ENCODE results near the gene GAS2L3.
A peak's percentile ranks its signal among the peaks of the same experiment; 100 is the strongest.

Gene GAS2L3

DNA sequence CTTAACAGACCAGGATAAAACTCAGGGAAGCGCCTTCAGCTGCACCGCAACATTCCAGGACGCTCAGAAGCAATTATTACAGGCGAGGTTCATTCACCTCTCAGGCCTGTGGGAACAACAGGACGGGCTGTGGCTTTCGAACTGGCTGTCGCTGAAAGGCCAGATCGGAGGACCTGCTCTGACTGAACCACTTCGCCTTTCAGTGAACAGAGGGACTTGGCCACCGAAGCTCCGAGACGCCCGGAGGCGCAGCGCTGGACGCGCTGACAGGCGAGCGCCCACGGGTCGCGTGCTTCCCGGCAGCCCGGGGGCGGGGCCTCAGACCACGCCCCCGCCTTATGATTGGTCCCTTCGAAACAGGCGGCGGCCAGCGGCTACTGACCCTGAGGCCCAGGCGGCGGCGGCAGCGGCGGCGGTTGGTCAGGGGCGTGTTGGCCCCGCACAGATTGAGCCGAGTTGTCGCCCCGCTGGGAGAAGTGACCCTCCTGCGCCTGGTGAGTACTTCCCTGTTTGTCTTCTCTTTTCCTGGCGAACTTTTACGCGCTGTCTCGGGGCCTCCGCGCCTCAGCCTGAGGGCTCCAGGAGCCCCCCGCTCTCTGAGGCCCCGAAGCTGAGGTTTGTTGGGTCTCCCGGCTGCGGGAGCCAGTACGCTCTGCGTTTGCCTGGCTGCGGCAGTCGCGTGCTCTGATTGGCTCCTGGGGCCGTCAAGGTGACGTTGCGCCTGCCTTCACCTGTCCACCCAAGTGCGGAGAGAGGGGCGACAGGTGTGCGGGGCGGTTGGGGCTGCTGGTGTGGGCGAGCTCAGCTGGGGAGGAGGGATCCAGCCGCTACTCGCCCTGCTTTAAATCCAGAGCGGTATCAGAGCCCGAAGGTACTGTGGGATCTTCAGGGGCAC is at the start of gene GAS2L3:
Gene GAS2L3, plus strand, starts transcription at position 393 of the 895 bp plus-strand sequence. CDS start 21,221 bp downstream, outside the sequence.
- DNase-seq (ENCODE audit: low read depth) = no peak
- TF ChIP-seq, protein P1, sequence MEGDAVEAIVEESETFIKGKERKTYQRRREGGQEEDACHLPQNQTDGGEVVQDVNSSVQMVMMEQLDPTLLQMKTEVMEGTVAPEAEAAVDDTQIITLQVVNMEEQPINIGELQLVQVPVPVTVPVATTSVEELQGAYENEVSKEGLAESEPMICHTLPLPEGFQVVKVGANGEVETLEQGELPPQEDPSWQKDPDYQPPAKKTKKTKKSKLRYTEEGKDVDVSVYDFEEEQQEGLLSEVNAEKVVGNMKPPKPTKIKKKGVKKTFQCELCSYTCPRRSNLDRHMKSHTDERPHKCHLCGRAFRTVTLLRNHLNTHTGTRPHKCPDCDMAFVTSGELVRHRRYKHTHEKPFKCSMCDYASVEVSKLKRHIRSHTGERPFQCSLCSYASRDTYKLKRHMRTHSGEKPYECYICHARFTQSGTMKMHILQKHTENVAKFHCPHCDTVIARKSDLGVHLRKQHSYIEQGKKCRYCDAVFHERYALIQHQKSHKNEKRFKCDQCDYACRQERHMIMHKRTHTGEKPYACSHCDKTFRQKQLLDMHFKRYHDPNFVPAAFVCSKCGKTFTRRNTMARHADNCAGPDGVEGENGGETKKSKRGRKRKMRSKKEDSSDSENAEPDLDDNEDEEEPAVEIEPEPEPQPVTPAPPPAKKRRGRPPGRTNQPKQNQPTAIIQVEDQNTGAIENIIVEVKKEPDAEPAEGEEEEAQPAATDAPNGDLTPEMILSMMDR (IDR thresholded peaks at IDR 0.05; ENCODE audit: control insufficient read depth, insufficient read depth, low read depth, low read length, missing control alignments) = no peak
- H3K4me3 ChIP-seq (ENCODE audit: control insufficient read depth, low read depth, low read length) = peak within 1 kb of the TSS; percentile 87

DNA sequence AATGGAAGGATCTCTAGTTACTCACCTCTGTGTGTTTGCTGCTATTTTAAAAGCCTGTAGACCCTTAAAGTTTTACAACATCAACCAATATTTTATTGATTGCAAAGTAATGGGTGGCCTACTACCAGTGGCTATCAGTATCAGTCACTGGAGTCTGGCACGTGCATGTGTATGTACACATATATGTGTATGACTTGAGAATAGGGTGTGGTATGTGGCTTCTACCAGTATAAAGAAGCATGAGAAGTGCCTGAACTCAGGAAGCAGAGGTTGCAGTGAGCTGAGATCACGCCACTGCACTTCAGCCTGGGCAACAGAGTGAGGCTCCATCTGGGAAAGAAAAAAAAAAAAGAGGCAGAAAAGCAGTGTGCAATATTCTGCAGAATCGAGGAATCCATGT is 45.5 kb upstream of the GAS2L3 start:
- no peak overlapping the region for H3K4me3 ChIP-seq (ENCODE audit: control insufficient read depth, low read depth, low read length)
- no peak for DNase-seq (ENCODE audit: low read depth)
- TF ChIP-seq, protein P1 (IDR thresholded peaks at IDR 0.05; ENCODE audit: control insufficient read depth, insufficient read depth, low read depth, low read length, missing control alignments) = no peak

DNA sequence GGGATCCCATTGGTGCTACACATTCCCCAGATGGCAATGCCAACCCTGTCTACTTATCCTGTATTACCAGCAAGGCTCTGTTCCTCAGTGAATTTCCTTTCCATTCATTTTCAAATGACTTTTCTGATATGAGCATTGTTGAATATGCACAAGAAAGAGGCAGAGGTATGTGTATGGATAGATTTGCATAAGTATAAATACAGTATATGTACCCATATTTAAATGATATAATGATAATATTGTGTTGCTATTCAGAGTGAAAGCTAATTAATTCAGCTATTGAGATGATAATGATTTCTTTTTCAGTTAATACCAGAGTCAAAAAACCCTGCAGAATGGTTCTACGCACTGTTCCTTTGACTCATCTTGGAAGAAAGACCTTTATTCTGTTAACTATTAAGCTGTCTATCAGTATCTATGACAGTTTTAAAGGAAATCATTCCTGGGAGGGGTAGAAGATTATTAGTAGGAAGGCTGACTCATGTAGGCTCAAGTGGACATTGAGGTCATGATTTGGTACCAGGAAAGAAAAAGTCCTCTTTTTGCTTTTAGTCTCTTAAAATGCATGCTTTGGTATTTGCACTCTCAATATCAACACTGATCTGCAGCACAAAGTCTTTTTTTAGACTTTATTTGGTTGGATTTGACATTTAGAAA is 44.9 kb upstream of the GAS2L3 start:
- no peak overlapping the region for H3K4me3 ChIP-seq (ENCODE audit: control insufficient read depth, low read depth, low read length)
- TF ChIP-seq, protein P1 (IDR thresholded peaks at IDR 0.05; ENCODE audit: control insufficient read depth, insufficient read depth, low read depth, low read length, missing control alignments) = no peak
- no peak for DNase-seq (ENCODE audit: low read depth)

DNA sequence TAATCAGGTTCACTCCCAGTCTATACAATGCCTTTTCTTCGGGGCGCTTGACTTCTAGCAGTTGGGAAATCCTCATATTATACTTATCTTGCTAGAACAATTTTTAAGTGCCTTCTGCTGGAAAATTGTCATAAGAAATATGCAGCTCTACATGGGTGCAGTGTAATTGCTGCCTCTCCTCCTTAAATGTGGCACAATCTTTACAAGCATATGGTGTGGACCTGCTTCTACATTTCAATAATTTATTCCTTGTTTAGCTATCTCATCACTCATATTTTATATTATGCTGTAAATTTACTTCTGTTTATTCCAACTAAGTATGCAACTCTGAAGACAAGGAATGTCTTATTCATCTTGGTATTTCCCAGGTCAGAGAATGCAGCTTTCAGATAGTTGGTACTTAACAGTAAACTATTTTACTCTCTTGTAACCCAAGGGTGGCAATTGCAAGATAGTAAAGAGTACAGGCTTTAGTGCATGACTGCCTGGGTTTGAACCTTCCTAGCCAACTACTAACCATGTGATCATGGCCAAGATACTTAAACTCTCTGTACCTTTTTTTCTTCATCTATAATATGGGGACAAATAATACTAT is 43.6 kb upstream of the GAS2L3 start:
- TF ChIP-seq, protein P1 (IDR thresholded peaks at IDR 0.05; ENCODE audit: control insufficient read depth, insufficient read depth, low read depth, low read length, missing control alignments) = no peak
- no peak overlapping the region for H3K4me3 ChIP-seq (ENCODE audit: control insufficient read depth, low read depth, low read length)
- no peak for DNase-seq (ENCODE audit: low read depth)

DNA sequence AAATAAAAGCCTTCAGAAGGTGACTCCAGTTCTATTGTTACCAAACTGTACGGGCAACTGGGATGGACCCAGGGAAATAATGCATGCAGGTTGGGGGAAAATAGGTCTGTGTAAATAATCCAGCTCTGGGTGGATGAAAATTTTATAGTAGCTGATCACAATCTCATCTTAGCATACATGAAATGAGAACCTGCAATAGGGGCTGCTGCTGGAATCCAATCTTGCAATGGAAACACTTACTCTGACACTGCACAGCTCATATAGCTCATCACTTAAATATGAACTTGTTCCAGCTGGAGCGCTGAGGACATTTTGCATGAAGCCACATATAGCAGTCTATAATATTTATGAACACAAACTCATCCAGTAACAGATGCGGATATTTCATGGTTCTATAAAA is 40.1 kb upstream of the GAS2L3 start:
- TF ChIP-seq, protein P1 (IDR thresholded peaks at IDR 0.05; ENCODE audit: control insufficient read depth, insufficient read depth, low read depth, low read length, missing control alignments) = no peak
- DNase-seq (ENCODE audit: low read depth) = no peak
- no peak overlapping the region for H3K4me3 ChIP-seq (ENCODE audit: control insufficient read depth, low read depth, low read length)

DNA sequence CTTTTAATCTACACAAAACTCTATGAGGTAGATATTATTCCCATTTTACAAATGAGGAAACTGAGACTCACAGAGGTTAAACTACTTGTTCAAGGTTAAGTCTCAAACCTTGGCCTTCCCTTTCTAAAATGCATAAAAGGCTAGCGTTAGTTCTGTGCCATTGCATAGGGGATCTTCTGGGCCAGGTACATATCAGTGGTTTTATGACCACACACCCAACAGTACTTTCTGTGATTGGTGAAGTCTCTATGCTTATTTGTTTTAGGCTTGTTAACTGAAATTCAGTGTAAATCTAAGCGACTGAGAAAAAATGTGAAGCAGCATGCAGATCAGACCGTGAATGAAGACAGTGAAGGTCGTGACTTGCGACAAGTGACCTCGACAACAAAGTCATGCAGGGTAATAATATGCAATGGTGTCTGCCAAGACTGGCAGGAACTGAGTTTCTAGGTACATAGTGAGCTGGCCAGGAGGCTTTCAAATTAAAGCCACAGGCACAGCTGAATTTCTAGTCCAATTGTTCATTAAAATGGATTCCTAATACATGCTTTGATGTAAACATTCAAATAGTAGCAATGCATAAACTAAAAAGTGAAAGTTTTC is 38.8 kb upstream of the GAS2L3 start:
- DNase-seq (ENCODE audit: low read depth) = no peak
- H3K4me3 ChIP-seq (ENCODE audit: control insufficient read depth, low read depth, low read length) = no peak overlapping the region
- TF ChIP-seq, protein P1 (IDR thresholded peaks at IDR 0.05; ENCODE audit: control insufficient read depth, insufficient read depth, low read depth, low read length, missing control alignments) = no peak

All from AG09309 (cell line).